KMS-11 (cell line): ENCODE measurements around the gene TERT.
"Not testable (repeated sequence)": the region's sequence is repeated elsewhere in the genome, so short reads cannot be mapped to it uniquely, and the experiment has no call there.

ENCODE experiments used
- H2AFZ ChIP-seq: fragments of 200-600 bp; sonication (generic); 2 replicates; pipeline ENCODE4 v1.6.1; 2016; ENCODE audit warnings: antibody characterized with exemption, mixed run types, low read depth
- H3K27ac ChIP-seq: fragments of 200-600 bp; sonication (generic); 2 replicates; pipeline ENCODE4 v1.6.1; 2016; ENCODE audit warnings: mild to moderate bottlenecking, mixed run types
- H3K27me3 ChIP-seq: fragments of 200-600 bp; sonication (generic); 2 replicates; pipeline ENCODE4 v1.6.1; 2017; ENCODE audit warnings: mild to moderate bottlenecking, low read depth, mixed run types, moderate library complexity; ENCODE audit not compliant: insufficient read depth
- H3K36me3 ChIP-seq: fragments of 200-600 bp; sonication (generic); 2 replicates; pipeline ENCODE4 v1.6.1; 2017; ENCODE audit warnings: mild to moderate bottlenecking, mixed run types; ENCODE audit not compliant: insufficient read depth
- H3K4me1 ChIP-seq: fragments of 200-600 bp; sonication (generic); 2 replicates; pipeline ENCODE4 v1.6.1; 2016; ENCODE audit warnings: mild to moderate bottlenecking, low read depth, mixed run types; ENCODE audit not compliant: poor library complexity, severe bottlenecking
- H3K4me2 ChIP-seq: fragments of 200-600 bp; sonication (generic); 2 replicates; pipeline ENCODE4 v1.7.0; 2016; ENCODE audit warnings: mild to moderate bottlenecking, mixed run types
- H3K4me3 ChIP-seq: fragments of 200-600 bp; sonication (generic); IDR thresholded peaks from 2 replicates; pipeline ENCODE4 v1.6.1; 2017; ENCODE audit warnings: low read depth, low read length, mixed read lengths; ENCODE audit not compliant: insufficient read depth
- H3K79me2 ChIP-seq: fragments of 200-600 bp; sonication (generic); 2 replicates; pipeline ENCODE4 v1.6.1; 2016; ENCODE audit warnings: low read depth, mixed run types; ENCODE audit not compliant: insufficient read depth
- H3K9ac ChIP-seq: fragments of 200-600 bp; sonication (generic); 2 replicates; pipeline ENCODE4 v1.6.1; 2016; ENCODE audit warnings: mild to moderate bottlenecking, mixed run types
- H4K20me1 ChIP-seq: fragments of 200-600 bp; sonication (generic); 2 replicates; pipeline ENCODE4 v1.6.1; 2016; ENCODE audit warnings: mild to moderate bottlenecking, mixed run types; ENCODE audit not compliant: insufficient read depth
- TF ChIP-seq, protein P1 (sequence below): fragments of 200-600 bp; sonication (generic); conservative IDR thresholded peaks from 2 replicates; pipeline ENCODE4 v1.6.1; 2017; ENCODE audit warnings: low read depth, mild to moderate bottlenecking, antibody characterized with exemption, low read length, moderate library complexity, mixed read lengths

The TERT gene

DNA sequence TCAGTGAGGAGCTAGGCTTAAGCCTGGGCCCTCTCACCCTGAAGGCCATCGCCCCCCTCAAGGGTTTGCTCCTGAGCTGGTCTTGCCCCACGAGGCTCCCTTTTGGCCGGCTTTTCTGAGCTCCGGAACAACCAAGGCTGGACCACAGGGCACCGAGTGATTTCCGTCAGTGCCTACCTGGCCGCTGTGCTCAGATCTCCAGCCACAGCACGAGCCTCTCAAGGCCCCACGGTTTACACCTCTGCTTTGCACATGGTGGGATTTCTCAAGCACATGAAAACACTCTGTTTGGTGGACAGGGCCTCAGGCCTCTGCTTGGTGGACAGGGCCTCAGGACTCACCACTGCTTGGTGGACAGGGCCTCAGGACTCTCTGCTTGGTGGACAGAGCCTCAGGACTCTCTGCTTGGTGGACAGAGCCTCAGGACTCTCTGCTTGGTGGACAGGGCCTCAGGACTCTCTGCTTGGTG, 34.3 kb upstream of the TERT start:
- Histone ChIP-seq H4K20me1 (no peaks in the 10 kb centered on the region), H3K27ac (no peak overlapping the region; the same call in 1 of the 2 replicates), H3K4me1 (peaks cover 7% of the 10 kb centered on the region), H3K36me3 (peaks cover 25% of the 10 kb centered on the region; the same call in 1 of the 2 replicates), H3K9ac (no peak overlapping the region), H3K4me2 (no peak overlapping the region), H2AFZ (no peak overlapping the region), H3K79me2 (peaks cover 43% of the 10 kb centered on the region), H3K27me3 (no peaks in the 10 kb centered on the region), H3K4me3 (no peak overlapping the region)
- TF ChIP-seq, protein P1, sequence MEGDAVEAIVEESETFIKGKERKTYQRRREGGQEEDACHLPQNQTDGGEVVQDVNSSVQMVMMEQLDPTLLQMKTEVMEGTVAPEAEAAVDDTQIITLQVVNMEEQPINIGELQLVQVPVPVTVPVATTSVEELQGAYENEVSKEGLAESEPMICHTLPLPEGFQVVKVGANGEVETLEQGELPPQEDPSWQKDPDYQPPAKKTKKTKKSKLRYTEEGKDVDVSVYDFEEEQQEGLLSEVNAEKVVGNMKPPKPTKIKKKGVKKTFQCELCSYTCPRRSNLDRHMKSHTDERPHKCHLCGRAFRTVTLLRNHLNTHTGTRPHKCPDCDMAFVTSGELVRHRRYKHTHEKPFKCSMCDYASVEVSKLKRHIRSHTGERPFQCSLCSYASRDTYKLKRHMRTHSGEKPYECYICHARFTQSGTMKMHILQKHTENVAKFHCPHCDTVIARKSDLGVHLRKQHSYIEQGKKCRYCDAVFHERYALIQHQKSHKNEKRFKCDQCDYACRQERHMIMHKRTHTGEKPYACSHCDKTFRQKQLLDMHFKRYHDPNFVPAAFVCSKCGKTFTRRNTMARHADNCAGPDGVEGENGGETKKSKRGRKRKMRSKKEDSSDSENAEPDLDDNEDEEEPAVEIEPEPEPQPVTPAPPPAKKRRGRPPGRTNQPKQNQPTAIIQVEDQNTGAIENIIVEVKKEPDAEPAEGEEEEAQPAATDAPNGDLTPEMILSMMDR = no peak

GRCh38 chr5:1328237-1329110, 33.6 kb upstream of the TERT start:
- not testable (repeated sequence) for H4K20me1 ChIP-seq, H3K4me2 ChIP-seq, H3K27ac ChIP-seq, H2AFZ ChIP-seq, H3K9ac ChIP-seq, H3K4me3 ChIP-seq, H3K27me3 ChIP-seq
- Histone ChIP-seq H3K79me2 (peaks cover 43% of the 10 kb centered on the region), H3K4me1 (peaks cover 14% of the 10 kb centered on the region), H3K36me3 (peaks cover 26% of the 10 kb centered on the region; the same call in 1 of the 2 replicates)

DNA sequence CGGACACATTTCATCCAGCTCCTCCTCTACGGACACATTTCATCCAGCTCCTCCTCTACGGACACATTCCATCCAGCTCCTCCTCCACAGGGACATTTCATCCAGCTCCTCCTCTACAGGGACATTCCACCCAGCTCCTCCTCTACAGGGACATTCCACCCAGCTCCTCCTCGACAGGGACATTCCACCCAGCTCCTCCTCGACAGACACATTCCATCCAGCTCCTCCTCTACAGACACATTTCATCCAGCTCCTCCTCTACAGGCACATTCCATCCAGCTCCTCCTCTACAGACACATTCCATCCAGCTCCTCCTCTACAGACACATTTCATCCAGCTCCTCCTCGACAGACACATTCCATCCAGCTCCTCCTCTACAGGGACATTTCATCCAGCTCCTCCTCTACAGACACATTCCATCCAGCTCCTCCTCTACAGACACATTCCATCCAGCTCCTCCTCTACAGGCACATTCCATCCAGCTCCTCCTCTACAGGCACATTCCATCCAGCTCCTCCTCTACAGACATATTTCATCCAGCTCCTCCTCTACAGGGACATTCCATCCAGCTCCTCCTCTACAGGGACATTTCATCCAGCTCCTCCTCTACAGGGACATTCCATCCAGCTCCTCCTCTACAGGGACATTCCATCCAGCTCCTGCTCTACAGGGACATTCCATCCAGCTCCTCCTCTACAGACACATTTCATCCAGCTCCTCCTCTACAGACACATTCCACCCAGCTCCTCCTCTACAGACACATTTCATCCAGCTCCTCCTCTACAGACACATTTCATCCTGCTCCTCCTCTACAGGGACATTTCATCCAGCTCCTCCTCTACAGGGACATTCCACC, 32.3 kb upstream of the TERT start:
- not testable (repeated sequence) for H4K20me1 ChIP-seq, H3K27me3 ChIP-seq, H3K9ac ChIP-seq, H3K27ac ChIP-seq, H2AFZ ChIP-seq, H3K4me2 ChIP-seq, H3K4me3 ChIP-seq
- H3K79me2 ChIP-seq = peaks cover 50% of the 10 kb centered on the region; the same call in 1 of the 2 replicates
- peaks cover 29% of the 10 kb centered on the region; the same call in 1 of the 2 replicates for H3K36me3 ChIP-seq
- H3K4me1 ChIP-seq = peaks cover 27% of the 10 kb centered on the region

DNA sequence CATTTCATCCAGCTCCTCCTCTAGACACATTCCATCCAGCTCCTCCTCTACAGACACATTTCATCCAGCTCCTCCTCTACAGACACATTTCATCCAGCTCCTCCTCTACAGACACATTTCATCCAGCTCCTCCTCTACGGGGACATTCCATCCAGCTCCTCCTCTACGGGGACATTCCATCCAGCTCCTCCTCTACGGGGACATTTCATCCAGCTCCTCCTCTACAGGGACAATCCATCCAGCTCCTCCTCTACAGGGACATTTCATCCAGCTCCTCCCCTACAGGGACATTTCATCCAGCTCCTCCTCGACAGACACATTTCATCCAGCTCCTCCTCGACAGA, 31.6 kb upstream of the TERT start:
- not testable (repeated sequence) for H2AFZ ChIP-seq, H3K9ac ChIP-seq, H3K27ac ChIP-seq, H3K4me2 ChIP-seq, H4K20me1 ChIP-seq, H3K4me3 ChIP-seq, H3K27me3 ChIP-seq
- Histone ChIP-seq H3K4me1 (peaks cover 33% of the 10 kb centered on the region), H3K79me2 (peaks cover 56% of the 10 kb centered on the region; the same call in 1 of the 2 replicates), H3K36me3 (peaks cover 28% of the 10 kb centered on the region; the same call in 1 of the 2 replicates)

- no peak overlapping the region for H3K27ac ChIP-seq
- H3K4me2 ChIP-seq = no peak overlapping the region
- peaks cover 61% of the 10 kb centered on the region; the same call in 1 of the 2 replicates for H3K79me2 ChIP-seq
- no peak overlapping the region for H3K4me3 ChIP-seq
- peaks cover 39% of the 10 kb centered on the region for H3K4me1 ChIP-seq
- no peak overlapping the region for H3K9ac ChIP-seq
- H4K20me1 ChIP-seq = no peaks in the 10 kb centered on the region
- TF ChIP-seq, protein P1 = no peak
- H3K36me3 ChIP-seq = peaks cover 28% of the 10 kb centered on the region; the same call in 1 of the 2 replicates
- no peak overlapping the region for H2AFZ ChIP-seq
- H3K27me3 ChIP-seq = no peaks in the 10 kb centered on the region
Measured at GRCh38 chr5:1325870-1326531, 31.1 kb upstream of the TERT start.
